HepG2 (cell line): Measurements from ENCODE around the gene EPHA2. TPM values are rescaled to one million over a fixed set of nuclear protein-coding genes. Genes with fewer than 3 reads are reported as not detected.

Experiments
- ARID3A ChIP-seq: IDR thresholded peaks from 2 replicates; pipeline ENCODE4 v1.6.1; 2012; ENCODE audit warnings: low read depth, low read length, improper control_type of control experiment
- ATF4 ChIP-seq, 2 experiments: fragments of 450-650 bp in 1 of 2; sonication (generic) in 1 of 2; formaldehyde crosslinking; IDR thresholded peaks; 2 replicates each; pipeline versions ENCODE4 v1.5.0 to v1.8.0; 2020 to 2022; ENCODE audit warnings: mild to moderate bottlenecking in 1 of 2, missing genetic modification reagents in 1 of 2
- BCL6 ChIP-seq: IDR thresholded peaks from 2 replicates; pipeline ENCODE4 v1.6.1; 2016; ENCODE audit warnings: missing genetic modification reagents, missing compliant biosample characterization
- IRX3 ChIP-seq: sonication (generic); formaldehyde crosslinking; IDR thresholded peaks from 2 replicates; pipeline ENCODE4 v1.8.1; 2023; ENCODE audit warnings: mild to moderate bottlenecking, low read depth, missing genetic modification reagents, borderline replicate concordance
- KLF9 ChIP-seq: IDR thresholded peaks from 2 replicates; pipeline ENCODE4 v1.6.1; 2016; ENCODE audit warnings: low read depth
- NR2F2 ChIP-seq: IDR thresholded peaks from 2 replicates; pipeline ENCODE4 v1.6.1; 2012; ENCODE audit warnings: low read depth, inconsistent platforms, borderline replicate concordance
- POGK ChIP-seq: sonication (generic); formaldehyde crosslinking; conservative IDR thresholded peaks from 2 replicates; pipeline ENCODE4 v1.8.0; 2022; ENCODE audit warnings: mild to moderate bottlenecking, moderate library complexity, missing genetic modification reagents
- SIX4 ChIP-seq: sonication (generic); formaldehyde crosslinking; IDR thresholded peaks from 2 replicates; pipeline ENCODE4 v1.4.0; 2020; ENCODE audit warnings: missing genetic modification reagents
- USF2 ChIP-seq, 2 experiments: sonication (generic) in 1 of 2; formaldehyde crosslinking in 1 of 2; IDR thresholded peaks; 2 replicates each; pipeline versions ENCODE4 v1.5.1 to v1.6.1; 2011 to 2020; ENCODE audit warnings: borderline replicate concordance in 1 of 2, low read depth in 1 of 2, low read length in 1 of 2, mild to moderate bottlenecking in 1 of 2, missing genetic modification reagents in 1 of 2, moderate library complexity in 1 of 2
- ZNF10 ChIP-seq: sonication (generic); formaldehyde crosslinking; IDR thresholded peaks from 2 replicates; pipeline ENCODE4 v1.4.0; 2020; ENCODE audit warnings: mild to moderate bottlenecking, low read depth, missing genetic modification reagents, borderline replicate concordance
- ZNF18 ChIP-seq: sonication (generic); formaldehyde crosslinking; IDR thresholded peaks from 2 replicates; pipeline ENCODE4 v1.8.0; 2022; ENCODE audit warnings: mild to moderate bottlenecking, missing genetic modification reagents; ENCODE audit not compliant: insufficient replicate concordance
- ZNF207 ChIP-seq: fragments of 450-650 bp; IDR thresholded peaks from 2 replicates; pipeline ENCODE4 v1.6.1; 2016; ENCODE audit warnings: antibody characterized with exemption, borderline replicate concordance
- ZNF333 ChIP-seq: sonication (generic); formaldehyde crosslinking; IDR thresholded peaks from 2 replicates; pipeline ENCODE4 v1.4.0; 2020; ENCODE audit warnings: mild to moderate bottlenecking, missing genetic modification reagents, borderline replicate concordance
- ZNF451 ChIP-seq: sonication (generic); formaldehyde crosslinking; IDR thresholded peaks from 2 replicates; pipeline ENCODE4 v1.5.0; 2020; ENCODE audit warnings: mild to moderate bottlenecking, missing genetic modification reagents
- ZNF557 ChIP-seq: sonication (generic); formaldehyde crosslinking; IDR thresholded peaks from 2 replicates; pipeline ENCODE4 v1.4.0; 2020; ENCODE audit warnings: missing genetic modification reagents
- ZNF615 ChIP-seq: sonication (generic); formaldehyde crosslinking; IDR thresholded peaks from 2 replicates; pipeline ENCODE4 v1.5.0; 2020; ENCODE audit warnings: mild to moderate bottlenecking, missing genetic modification reagents, borderline replicate concordance
- ZNF782 ChIP-seq: sonication (generic); formaldehyde crosslinking; IDR thresholded peaks from 2 replicates; pipeline ENCODE4 v1.4.0; 2020; ENCODE audit warnings: missing genetic modification reagents, mild to moderate bottlenecking, borderline replicate concordance
- polyA plus RNA-seq, 8 experiments: library from polyadenylated mRNA; depleted of rRNA in 3 of 8; stranded (reverse) in 7 of 8; unstranded in 1 of 8; fragments of >200 nt; fragmentation: Illumina TruSeq in 4 of 8; extraction: Trizol in 4 of 8; gene quantifications; 2 replicates each; pipeline versions ENCODE4 v1.2.1 to v1.2.3, GENCODE V29; 2011 to 2016; ENCODE audit warnings: low read depth in 4 of 8, missing spikeins in 1 of 8, mixed read lengths in 1 of 8; ENCODE audit not compliant: insufficient read depth in 1 of 8
- total RNA-seq, 5 experiments: library from RNA; depleted of rRNA; stranded (reverse); fragments of >200 nt; fragmentation: Illumina TruSeq; extraction: Trizol; gene quantifications; 2 replicates each; pipeline ENCODE4 v1.2.3, GENCODE V29; 2016; ENCODE audit warnings: low read depth in 1 of 5

Gene EPHA2
- total and polyA plus RNA-seq, 2 of the 13 experiments (the other 11 are each of a cell fraction or from before 2014, with no cell fraction given) = 33.6 to 53.6 TPM

GRCh38 chr1:16155537-16156410 lies at the start of gene EPHA2 (continued):
- TF ChIP-seq USF2 (IDR thresholded peaks at IDR 0.05; ENCODE audit: low read depth, low read length) (no peak), USF2 (CRISPR knock-in tag; IDR thresholded peaks at IDR 0.05; ENCODE audit: borderline replicate concordance) (no peak), ZNF18 (peak; percentile 70), POGK (CRISPR knock-in tag) (peak; percentile 64), ARID3A (no peak), KLF9 (CRISPR knock-in tag) (no peak; the same call in none of the 2 replicates), BCL6 (CRISPR knock-in tag) (no peak), ZNF207 (no peak), NR2F2 (no peak), ZNF615 (CRISPR knock-in tag) (no peak), ZNF557 (CRISPR knock-in tag) (no peak), SIX4 (CRISPR knock-in tag) (peak; percentile 64; the same call in 1 of the 2 replicates), ATF4 (CRISPR knock-in tag; IDR thresholded peaks at IDR 0.05) (no peak), ZNF10 (CRISPR knock-in tag) (no peak), IRX3 (peak; percentile 88; the same call in 1 of the 2 replicates), ZNF333 (no peak), ZNF451 (CRISPR knock-in tag) (0 out of 2 replicates have a peak, but pooled peaks have one; percentile 37), ZNF782 (CRISPR knock-in tag) (no peak; the same call in 1 of the 2 replicates)
